Glutamatergic neuron (in vitro differentiated cells): ENCODE results near the gene CSTPP1. TPM values are rescaled to one million over a fixed set of nuclear protein-coding genes. Genes with fewer than 3 reads are reported as not detected.

Source experiments
- DNase-seq: peaks from one replicate; pipeline ENCODE4 v3.0.0; 2022
- H3K27ac Mint-ChIP-seq: one replicate; pipeline ENCODE4 v1.8.0; 2020; ENCODE audit warnings: mild to moderate bottlenecking, mixed read lengths, inconsistent platforms; ENCODE audit not compliant: unreplicated experiment
- H3K27me3 Mint-ChIP-seq: one replicate; pipeline ENCODE4 v1.8.0; 2020; ENCODE audit warnings: mild to moderate bottlenecking, moderate library complexity, mixed read lengths, inconsistent platforms; ENCODE audit not compliant: unreplicated experiment
- H3K36me3 Mint-ChIP-seq: one replicate; pipeline ENCODE4 v1.8.0; 2020; ENCODE audit warnings: mild to moderate bottlenecking, mixed read lengths, inconsistent platforms; ENCODE audit not compliant: unreplicated experiment
- H3K4me1 Mint-ChIP-seq: one replicate; pipeline ENCODE4 v1.8.0; 2020; ENCODE audit warnings: mild to moderate bottlenecking, low read depth, mixed read lengths, inconsistent platforms; ENCODE audit not compliant: unreplicated experiment
- H3K4me3 Mint-ChIP-seq: one replicate; pipeline ENCODE4 v1.8.0; 2020; ENCODE audit warnings: mild to moderate bottlenecking, mixed read lengths, inconsistent platforms; ENCODE audit not compliant: unreplicated experiment
- H3K9me3 Mint-ChIP-seq: one replicate; pipeline ENCODE4 v1.8.0; 2020; ENCODE audit warnings: mild to moderate bottlenecking, moderate library complexity, mixed read lengths, inconsistent platforms; ENCODE audit not compliant: unreplicated experiment
- total RNA-seq: library from RNA; stranded (reverse); fragmentation: NEBNext Ultra II Directional; extraction: Animal tissue kit (Norgen Biotek cat#: 25700); gene quantifications from one replicate; pipeline ENCODE4 v1.2.1, GENCODE V29; 2021; ENCODE audit not compliant: unreplicated experiment
- TF ChIP-seq, protein P1 (sequence below): fragments of 200-600 bp; sonication (generic); IDR thresholded peaks from one replicate; pipeline ENCODE4 v1.5.0; 2021; ENCODE audit not compliant: partially characterized antibody, unreplicated experiment

The CSTPP1 gene
- total RNA-seq, 1 donor from 2014 or later: 35.5 TPM

DNA sequence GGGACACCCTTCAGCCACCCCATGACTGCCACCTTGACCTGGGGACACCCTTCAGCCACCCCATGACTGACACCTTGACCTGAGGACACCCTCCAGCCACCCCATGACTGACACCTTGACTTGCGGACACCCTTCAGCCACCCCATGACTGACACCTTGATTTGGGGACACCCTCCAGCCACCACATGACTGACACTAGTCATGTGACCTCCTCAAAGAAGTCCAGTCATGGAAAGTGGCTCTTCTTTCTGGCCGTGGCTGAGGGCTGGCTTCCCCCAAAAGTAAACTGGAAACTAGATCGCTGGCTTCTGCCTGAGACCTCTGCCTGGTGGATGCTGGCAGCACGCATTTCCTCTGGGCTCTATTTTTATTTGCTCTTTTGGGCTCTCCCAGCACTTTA lies 211.7 kb downstream of the CSTPP1 start:
- Mint-ChIP-seq H3K27ac (no peak overlapping the region), H3K36me3 (peaks cover 5% of the 10 kb centered on the region), H3K4me3 (no peak overlapping the region), H3K9me3 (peaks cover 9% of the 10 kb centered on the region), H3K4me1 (peaks cover 21% of the 10 kb centered on the region), H3K27me3 (peaks cover 11% of the 10 kb centered on the region)
- TF ChIP-seq, protein P1, sequence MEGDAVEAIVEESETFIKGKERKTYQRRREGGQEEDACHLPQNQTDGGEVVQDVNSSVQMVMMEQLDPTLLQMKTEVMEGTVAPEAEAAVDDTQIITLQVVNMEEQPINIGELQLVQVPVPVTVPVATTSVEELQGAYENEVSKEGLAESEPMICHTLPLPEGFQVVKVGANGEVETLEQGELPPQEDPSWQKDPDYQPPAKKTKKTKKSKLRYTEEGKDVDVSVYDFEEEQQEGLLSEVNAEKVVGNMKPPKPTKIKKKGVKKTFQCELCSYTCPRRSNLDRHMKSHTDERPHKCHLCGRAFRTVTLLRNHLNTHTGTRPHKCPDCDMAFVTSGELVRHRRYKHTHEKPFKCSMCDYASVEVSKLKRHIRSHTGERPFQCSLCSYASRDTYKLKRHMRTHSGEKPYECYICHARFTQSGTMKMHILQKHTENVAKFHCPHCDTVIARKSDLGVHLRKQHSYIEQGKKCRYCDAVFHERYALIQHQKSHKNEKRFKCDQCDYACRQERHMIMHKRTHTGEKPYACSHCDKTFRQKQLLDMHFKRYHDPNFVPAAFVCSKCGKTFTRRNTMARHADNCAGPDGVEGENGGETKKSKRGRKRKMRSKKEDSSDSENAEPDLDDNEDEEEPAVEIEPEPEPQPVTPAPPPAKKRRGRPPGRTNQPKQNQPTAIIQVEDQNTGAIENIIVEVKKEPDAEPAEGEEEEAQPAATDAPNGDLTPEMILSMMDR: no peak
- no peak for DNase-seq

DNA sequence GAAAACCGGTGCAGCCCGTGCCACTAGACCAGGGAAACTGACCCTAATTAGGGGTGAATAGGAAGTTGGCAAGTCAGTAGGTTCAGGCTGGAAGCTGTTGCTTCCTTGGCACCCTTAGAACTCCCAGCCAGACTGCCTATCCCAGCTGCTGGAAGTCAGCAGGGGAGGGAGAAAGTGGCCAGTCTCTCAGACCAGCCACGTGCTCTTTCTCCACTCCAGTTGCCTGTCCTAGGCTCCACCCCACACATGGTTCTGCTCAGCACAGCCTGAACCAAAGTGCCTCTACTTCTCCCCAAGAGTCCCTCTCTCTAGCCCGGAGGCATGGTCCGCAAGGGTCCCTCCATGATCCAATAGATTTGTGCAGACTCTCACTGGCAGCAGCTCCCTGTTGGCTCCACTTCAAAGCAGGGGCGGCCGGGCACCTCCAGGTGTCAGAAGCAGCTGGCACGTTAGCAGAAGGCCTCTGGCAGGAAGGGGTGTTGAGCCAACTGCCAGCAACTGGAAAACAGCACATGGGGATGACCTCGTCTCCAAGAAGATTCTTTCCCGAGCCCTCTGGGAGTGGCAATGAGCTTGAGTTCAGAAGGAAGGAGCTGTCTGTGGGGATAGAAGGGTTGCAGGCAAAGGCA lies 212.5 kb downstream of the CSTPP1 start:
- TF ChIP-seq, protein P1: no peak
- Mint-ChIP-seq H3K4me1 (peaks cover 17% of the 10 kb centered on the region), H3K27ac (no peak overlapping the region), H3K9me3 (peaks cover 9% of the 10 kb centered on the region), H3K36me3 (peaks cover 5% of the 10 kb centered on the region), H3K4me3 (no peak overlapping the region), H3K27me3 (peaks cover 11% of the 10 kb centered on the region)
- no peak for DNase-seq

DNA sequence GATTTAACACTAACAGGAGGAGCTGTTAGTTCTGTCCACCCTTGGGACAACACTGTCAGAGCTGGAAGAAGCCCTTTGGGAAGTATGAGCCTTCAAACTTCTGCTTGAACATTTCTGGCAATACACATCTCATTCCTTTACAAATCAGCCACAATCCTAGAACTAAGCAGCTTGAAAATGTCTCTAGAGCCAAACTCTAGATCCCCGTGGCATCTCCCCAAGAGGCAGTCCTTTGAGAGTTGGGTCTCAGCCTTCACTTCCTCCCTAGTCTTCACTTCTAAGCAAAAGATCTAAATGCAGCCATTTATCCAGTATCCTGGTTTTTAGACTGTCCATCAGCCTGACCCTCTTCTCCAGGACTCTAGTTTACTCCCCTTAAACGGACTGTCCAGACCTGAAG lies 213.2 kb downstream of the CSTPP1 start:
- no peak overlapping the region for H3K27ac Mint-ChIP-seq
- no peak for DNase-seq
- H3K4me3 Mint-ChIP-seq: no peak overlapping the region
- H3K9me3 Mint-ChIP-seq: peaks cover 9% of the 10 kb centered on the region
- peaks cover 11% of the 10 kb centered on the region for H3K27me3 Mint-ChIP-seq
- peaks cover 5% of the 10 kb centered on the region for H3K36me3 Mint-ChIP-seq
- peaks cover 21% of the 10 kb centered on the region for H3K4me1 Mint-ChIP-seq
- TF ChIP-seq, protein P1: no peak

DNA sequence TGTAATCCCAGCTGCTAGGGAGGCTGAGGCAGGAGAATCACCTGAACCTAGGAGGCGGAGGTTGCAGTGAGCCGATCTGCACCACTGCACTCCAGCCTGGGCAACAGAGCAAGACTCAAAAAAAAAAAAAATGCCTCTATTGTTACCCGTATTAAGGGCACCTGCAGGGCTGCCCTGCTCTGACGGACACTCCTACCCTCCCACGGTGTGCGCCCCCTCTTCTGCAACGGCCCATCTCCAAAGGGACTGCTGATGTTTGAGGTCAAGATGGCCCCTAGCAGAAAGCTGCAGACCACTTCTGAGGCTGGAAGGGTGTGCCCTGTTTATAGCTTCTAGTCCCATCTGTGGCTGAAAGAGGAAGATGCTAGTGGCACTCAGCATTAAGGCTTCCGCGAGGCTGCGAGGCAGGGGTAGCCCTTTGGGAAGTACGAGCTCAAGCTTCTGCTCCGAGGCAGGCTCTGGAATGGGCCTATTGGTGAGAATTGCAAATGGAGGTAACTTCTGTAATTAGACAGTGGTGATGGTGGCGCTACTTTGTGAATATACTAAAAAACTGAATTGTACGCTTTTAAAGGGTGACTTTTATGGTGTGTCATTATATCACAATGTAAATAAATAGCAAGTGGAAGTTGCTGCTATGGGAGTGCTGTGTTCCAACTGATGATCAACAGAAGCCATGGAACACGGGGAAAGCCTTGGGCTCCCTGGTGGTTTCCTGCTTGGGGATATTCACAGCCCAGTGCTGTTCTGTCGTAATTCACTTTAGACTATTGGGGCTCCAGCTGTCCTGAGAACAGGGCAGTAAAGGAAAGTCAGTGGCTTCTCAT lies 215.8 kb downstream of the CSTPP1 start:
- no peak for DNase-seq
- TF ChIP-seq, protein P1: no peak
- H3K27ac Mint-ChIP-seq: peak overlapping the region; percentile 31

More for the DNA sequence above, 215.8 kb downstream of the CSTPP1 start:
- Mint-ChIP-seq H3K9me3 (peaks cover 9% of the 10 kb centered on the region), H3K4me1 (peaks cover 27% of the 10 kb centered on the region), H3K27me3 (peaks cover 13% of the 10 kb centered on the region), H3K36me3 (peaks cover 5% of the 10 kb centered on the region), H3K4me3 (no peak overlapping the region)
